Activated T-helper 1 cell treated with Interleukin-2 at 50 U/mL for 16 hours (primary cell): Measurements from ENCODE around the gene MCOLN1.
A peak's percentile ranks its signal among the peaks of the same experiment; 100 is the strongest.

ENCODE experiments used
- DNase-seq: peaks from one replicate; pipeline ENCODE4 v3.0.0-alpha.2; 2020; ENCODE audit warnings: low read depth

Gene MCOLN1

GRCh38 chr19:7522072-7522922 is at the start of gene MCOLN1:
Gene MCOLN1, plus strand, starts transcription at chr19:7522624. Its CDS starts 127 bp downstream, at chr19:7522751.
- peak; percentile 100 for DNase-seq

GRCh38 chr19:7475665-7476064 is 46.8 kb upstream of the MCOLN1 start:
- no peak for DNase-seq

- DNase-seq: no peak
These were observed 46.2 kb upstream of the MCOLN1 start for GRCh38 chr19:7476241-7476640.

- DNase-seq: no peak
These were observed 45.5 kb upstream of the MCOLN1 start for GRCh38 chr19:7476777-7477494.

GRCh38 chr19:7477758-7478157 is 44.7 kb upstream of the MCOLN1 start:
- DNase-seq: no peak

GRCh38 chr19:7478173-7478842 is 44.1 kb upstream of the MCOLN1 start:
- DNase-seq: no peak

GRCh38 chr19:7478843-7479227 is 43.6 kb upstream of the MCOLN1 start:
- no peak for DNase-seq

- DNase-seq: no peak
These were observed 42.0 kb upstream of the MCOLN1 start for GRCh38 chr19:7480222-7480969.

GRCh38 chr19:7480970-7481255 is 41.5 kb upstream of the MCOLN1 start:
- no peak for DNase-seq

GRCh38 chr19:7482584-7483439 is 39.6 kb upstream of the MCOLN1 start:
- no peak for DNase-seq

- DNase-seq: no peak
These were observed 38.7 kb upstream of the MCOLN1 start for GRCh38 chr19:7483720-7484201.

- DNase-seq: no peak
These were observed 35.5 kb upstream of the MCOLN1 start for GRCh38 chr19:7486923-7487322.

GRCh38 chr19:7488736-7489353 is 33.6 kb upstream of the MCOLN1 start, which contains the start of gene PEX11G:
Gene PEX11G, minus strand, starts transcription at chr19:7489035. Its CDS starts 25 bp downstream, at chr19:7489010.
- DNase-seq: peak; percentile 87

- DNase-seq: no peak
These were observed 32.8 kb upstream of the MCOLN1 start for GRCh38 chr19:7489609-7490044.

GRCh38 chr19:7492142-7492541 is 30.3 kb upstream of the MCOLN1 start:
- no peak for DNase-seq

GRCh38 chr19:7492558-7492957 is 29.9 kb upstream of the MCOLN1 start:
- no peak for DNase-seq

GRCh38 chr19:7494416-7495098 is 27.9 kb upstream of the MCOLN1 start:
- DNase-seq: no peak

GRCh38 chr19:7497292-7497691 is 25.1 kb upstream of the MCOLN1 start:
- no peak for DNase-seq

- DNase-seq: no peak
These were observed 21.5 kb upstream of the MCOLN1 start for GRCh38 chr19:7500811-7501450.
